ENCODE data around the gene JAM3. TPM values are rescaled to one million over a fixed set of nuclear protein-coding genes. Genes with fewer than 3 reads are reported as not detected.

The JAM3 gene
- polyA plus RNA-seq, 1 of the 3 experiments (the other 2 are of a cell fraction) = 56.8 TPM

DNA sequence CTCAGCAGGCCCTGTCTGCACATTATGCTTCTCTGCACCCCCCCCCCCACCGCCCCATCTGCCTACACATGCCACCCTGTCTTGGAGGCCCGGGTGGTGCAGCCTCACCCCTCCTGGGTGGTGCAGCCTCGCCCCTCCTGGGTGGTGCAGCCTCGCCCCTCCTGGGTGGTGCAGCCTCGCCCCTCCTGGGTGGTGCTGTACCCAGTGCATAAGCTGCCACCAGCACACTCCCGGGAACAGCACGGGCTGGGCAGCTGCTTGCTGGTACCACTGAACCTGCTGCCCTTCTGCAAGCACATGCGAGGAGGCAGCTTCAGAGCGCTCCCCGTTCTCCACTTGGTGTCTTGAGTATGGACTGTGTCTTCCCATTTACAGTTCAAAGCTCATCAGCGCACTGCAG lies 85.6 kb downstream of the JAM3 start:
- 93% methylated on average over 5 of the region's 11 CpGs for WGBS (ENCODE audit: low lambda C conversion rate)
- Histone ChIP-seq H3K9ac (no peak overlapping the region), H3K27me3 (ENCODE audit: insufficient read depth) (no peaks in the 10 kb centered on the region), H4K20me1 (ENCODE audit: insufficient read depth) (no peaks in the 10 kb centered on the region), H3K9me2 (no peaks in the 10 kb centered on the region), H2AFZ (ENCODE audit: low read depth) (no peak overlapping the region), H3K9me3 (no peaks in the 10 kb centered on the region), H3K36me3 (replicated peaks in 1 of 2; ENCODE audit: control insufficient read depth in 1 of 2, insufficient read depth in 2 of 2, low read length in 1 of 2) (peaks cover 11 to 96% of the 10 kb centered on the region in 2 experiments), H3K27ac (ENCODE audit: low read depth in 2 of 2, low read length in 1 of 2) (no peak overlapping the region), H3K79me2 (ENCODE audit: insufficient read depth) (no peaks in the 10 kb centered on the region), H3K4me1 (ENCODE audit: control insufficient read depth in 1 of 2, insufficient read depth in 2 of 2, low read depth in 1 of 2, low read length in 1 of 2) (no peaks in the 10 kb centered on the region; a peak in 1 of 4 replicates), H3K4me3 (ENCODE audit: low read depth in 2 of 2, low read length in 1 of 2) (no peak overlapping the region), H3F3A (replicated peaks; ENCODE audit: insufficient read depth) (no peaks in the 10 kb centered on the region), H3K4me2 (no peak overlapping the region)
- POLR2A ChIA-PET = interaction anchor here (1.0 kb wide), 1 partner anchor 11 kb away, joined by 4 read pairs; no protein-coding TSS in a partner anchor
- DNase-seq = no peak
- CTCF ChIA-PET = interaction anchor here (1.1 kb wide), 1 partner anchor 14 kb away, joined by 5 read pairs; no protein-coding TSS in a partner anchor
- TF ChIP-seq SIN3A (IDR thresholded peaks at IDR 0.05; ENCODE audit: borderline replicate concordance, low read depth, low read length) (no peak), GATA2 (CRISPR knock-in tag; IDR thresholded peaks at IDR 0.05) (no peak), EZH2phosphoT487 (IDR thresholded peaks at IDR 0.05; ENCODE audit: borderline replicate concordance, low read depth) (no peak), GABPA (IDR thresholded peaks at IDR 0.05; ENCODE audit: low read depth) (no peak), FOXM1 (IDR thresholded peaks at IDR 0.05; ENCODE audit: low read depth) (no peak), EP300 (IDR thresholded peaks at IDR 0.05; ENCODE audit: borderline replicate concordance in 1 of 2, low read depth in 1 of 2, low read length in 1 of 2) (no peak), TEAD4 (IDR thresholded peaks at IDR 0.05; ENCODE audit: borderline replicate concordance, insufficient read depth) (no peak)
- TF ChIP-seq, protein P1, sequence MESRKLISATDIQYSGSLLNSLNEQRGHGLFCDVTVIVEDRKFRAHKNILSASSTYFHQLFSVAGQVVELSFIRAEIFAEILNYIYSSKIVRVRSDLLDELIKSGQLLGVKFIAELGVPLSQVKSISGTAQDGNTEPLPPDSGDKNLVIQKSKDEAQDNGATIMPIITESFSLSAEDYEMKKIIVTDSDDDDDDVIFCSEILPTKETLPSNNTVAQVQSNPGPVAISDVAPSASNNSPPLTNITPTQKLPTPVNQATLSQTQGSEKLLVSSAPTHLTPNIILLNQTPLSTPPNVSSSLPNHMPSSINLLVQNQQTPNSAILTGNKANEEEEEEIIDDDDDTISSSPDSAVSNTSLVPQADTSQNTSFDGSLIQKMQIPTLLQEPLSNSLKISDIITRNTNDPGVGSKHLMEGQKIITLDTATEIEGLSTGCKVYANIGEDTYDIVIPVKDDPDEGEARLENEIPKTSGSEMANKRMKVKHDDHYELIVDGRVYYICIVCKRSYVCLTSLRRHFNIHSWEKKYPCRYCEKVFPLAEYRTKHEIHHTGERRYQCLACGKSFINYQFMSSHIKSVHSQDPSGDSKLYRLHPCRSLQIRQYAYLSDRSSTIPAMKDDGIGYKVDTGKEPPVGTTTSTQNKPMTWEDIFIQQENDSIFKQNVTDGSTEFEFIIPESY (IDR thresholded peaks at IDR 0.05; ENCODE audit: borderline replicate concordance, low read depth) = no peak
- TF ChIP-seq, protein P2, sequence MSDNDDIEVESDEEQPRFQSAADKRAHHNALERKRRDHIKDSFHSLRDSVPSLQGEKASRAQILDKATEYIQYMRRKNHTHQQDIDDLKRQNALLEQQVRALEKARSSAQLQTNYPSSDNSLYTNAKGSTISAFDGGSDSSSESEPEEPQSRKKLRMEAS (IDR thresholded peaks at IDR 0.05; ENCODE audit: low read depth) = no peak
- TF ChIP-seq, protein P3, sequence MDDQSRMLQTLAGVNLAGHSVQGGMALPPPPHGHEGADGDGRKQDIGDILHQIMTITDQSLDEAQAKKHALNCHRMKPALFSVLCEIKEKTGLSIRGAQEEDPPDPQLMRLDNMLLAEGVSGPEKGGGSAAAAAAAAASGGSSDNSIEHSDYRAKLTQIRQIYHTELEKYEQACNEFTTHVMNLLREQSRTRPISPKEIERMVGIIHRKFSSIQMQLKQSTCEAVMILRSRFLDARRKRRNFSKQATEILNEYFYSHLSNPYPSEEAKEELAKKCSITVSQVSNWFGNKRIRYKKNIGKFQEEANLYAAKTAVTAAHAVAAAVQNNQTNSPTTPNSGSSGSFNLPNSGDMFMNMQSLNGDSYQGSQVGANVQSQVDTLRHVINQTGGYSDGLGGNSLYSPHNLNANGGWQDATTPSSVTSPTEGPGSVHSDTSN (IDR thresholded peaks at IDR 0.05) = no peak

DNA sequence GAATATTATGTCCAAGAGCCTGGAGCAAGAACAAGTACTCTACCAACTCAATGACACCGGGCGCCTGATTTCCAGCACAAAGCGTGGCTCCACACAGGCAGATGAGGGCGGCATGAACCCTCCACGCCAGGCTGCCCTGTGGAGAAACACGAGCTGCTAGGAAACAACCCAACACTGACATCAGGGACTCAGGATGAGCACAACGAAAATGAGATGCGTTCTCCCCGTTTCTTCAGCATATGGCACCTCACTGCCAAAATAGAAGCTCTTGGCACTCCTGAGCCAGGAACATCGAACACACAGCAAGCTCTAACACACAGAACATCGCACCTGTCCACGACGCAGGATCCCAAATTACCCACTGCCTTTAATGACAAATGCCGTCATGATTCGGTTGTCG lies 86.6 kb downstream of the JAM3 start:
- CTCF ChIA-PET = no interaction called here
- Histone ChIP-seq H3F3A (replicated peaks; ENCODE audit: insufficient read depth) (no peaks in the 10 kb centered on the region), H3K9me2 (no peaks in the 10 kb centered on the region), H3K36me3 (replicated peaks in 1 of 2; ENCODE audit: control insufficient read depth in 1 of 2, insufficient read depth in 2 of 2, low read length in 1 of 2) (peaks cover 6 to 96% of the 10 kb centered on the region in 2 experiments), H3K27me3 (ENCODE audit: insufficient read depth) (no peaks in the 10 kb centered on the region), H2AFZ (ENCODE audit: low read depth) (no peak overlapping the region), H3K4me1 (ENCODE audit: control insufficient read depth in 1 of 2, insufficient read depth in 2 of 2, low read depth in 1 of 2, low read length in 1 of 2) (no peaks in the 10 kb centered on the region), H3K27ac (ENCODE audit: low read depth in 2 of 2, low read length in 1 of 2) (no peak overlapping the region), H3K79me2 (ENCODE audit: insufficient read depth) (no peaks in the 10 kb centered on the region), H4K20me1 (ENCODE audit: insufficient read depth) (no peaks in the 10 kb centered on the region), H3K4me3 (ENCODE audit: low read depth in 2 of 2, low read length in 1 of 2) (no peak overlapping the region), H3K4me2 (no peak overlapping the region), H3K9ac (no peak overlapping the region), H3K9me3 (no peaks in the 10 kb centered on the region)
- POLR2A ChIA-PET = no interaction called here
- WGBS (ENCODE audit: low lambda C conversion rate) = 92% methylated on average over 12 of the region's 16 CpGs
- no peak for DNase-seq
- TF ChIP-seq GABPA (IDR thresholded peaks at IDR 0.05; ENCODE audit: low read depth) (no peak), GATA2 (CRISPR knock-in tag; IDR thresholded peaks at IDR 0.05) (no peak), EP300 (IDR thresholded peaks at IDR 0.05; ENCODE audit: borderline replicate concordance in 1 of 2, low read depth in 1 of 2, low read length in 1 of 2) (no peak), MXI1 (IDR thresholded peaks at IDR 0.05; ENCODE audit: low read depth, low read length) (no peak), SMC3 (IDR thresholded peaks at IDR 0.05; ENCODE audit: low read depth, low read length) (no peak), CHD2 (IDR thresholded peaks at IDR 0.05; ENCODE audit: low read length, partially characterized antibody) (no peak), JUND (IDR thresholded peaks at IDR 0.05) (no peak), NRF1 (IDR thresholded peaks at IDR 0.05; ENCODE audit: low read depth, low read length) (no peak), EZH2phosphoT487 (IDR thresholded peaks at IDR 0.05; ENCODE audit: borderline replicate concordance, low read depth) (no peak), RCOR1 (IDR thresholded peaks at IDR 0.05; ENCODE audit: low read length) (no peak), RXRA (IDR thresholded peaks at IDR 0.05; ENCODE audit: borderline replicate concordance, low read depth) (no peak), TCF12 (IDR thresholded peaks at IDR 0.05) (no peak), FOSL2 (IDR thresholded peaks at IDR 0.05; ENCODE audit: borderline replicate concordance, low read depth) (no peak), NFIC (IDR thresholded peaks at IDR 0.05; ENCODE audit: borderline replicate concordance) (no peak)
- TF ChIP-seq, protein P4, sequence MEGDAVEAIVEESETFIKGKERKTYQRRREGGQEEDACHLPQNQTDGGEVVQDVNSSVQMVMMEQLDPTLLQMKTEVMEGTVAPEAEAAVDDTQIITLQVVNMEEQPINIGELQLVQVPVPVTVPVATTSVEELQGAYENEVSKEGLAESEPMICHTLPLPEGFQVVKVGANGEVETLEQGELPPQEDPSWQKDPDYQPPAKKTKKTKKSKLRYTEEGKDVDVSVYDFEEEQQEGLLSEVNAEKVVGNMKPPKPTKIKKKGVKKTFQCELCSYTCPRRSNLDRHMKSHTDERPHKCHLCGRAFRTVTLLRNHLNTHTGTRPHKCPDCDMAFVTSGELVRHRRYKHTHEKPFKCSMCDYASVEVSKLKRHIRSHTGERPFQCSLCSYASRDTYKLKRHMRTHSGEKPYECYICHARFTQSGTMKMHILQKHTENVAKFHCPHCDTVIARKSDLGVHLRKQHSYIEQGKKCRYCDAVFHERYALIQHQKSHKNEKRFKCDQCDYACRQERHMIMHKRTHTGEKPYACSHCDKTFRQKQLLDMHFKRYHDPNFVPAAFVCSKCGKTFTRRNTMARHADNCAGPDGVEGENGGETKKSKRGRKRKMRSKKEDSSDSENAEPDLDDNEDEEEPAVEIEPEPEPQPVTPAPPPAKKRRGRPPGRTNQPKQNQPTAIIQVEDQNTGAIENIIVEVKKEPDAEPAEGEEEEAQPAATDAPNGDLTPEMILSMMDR (IDR thresholded peaks at IDR 0.05) = no peak
- TF ChIP-seq, protein P2 (IDR thresholded peaks at IDR 0.05; ENCODE audit: low read depth) = no peak
- TF ChIP-seq, protein P5, sequence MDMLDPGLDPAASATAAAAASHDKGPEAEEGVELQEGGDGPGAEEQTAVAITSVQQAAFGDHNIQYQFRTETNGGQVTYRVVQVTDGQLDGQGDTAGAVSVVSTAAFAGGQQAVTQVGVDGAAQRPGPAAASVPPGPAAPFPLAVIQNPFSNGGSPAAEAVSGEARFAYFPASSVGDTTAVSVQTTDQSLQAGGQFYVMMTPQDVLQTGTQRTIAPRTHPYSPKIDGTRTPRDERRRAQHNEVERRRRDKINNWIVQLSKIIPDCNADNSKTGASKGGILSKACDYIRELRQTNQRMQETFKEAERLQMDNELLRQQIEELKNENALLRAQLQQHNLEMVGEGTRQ (IDR thresholded peaks at IDR 0.05; ENCODE audit: borderline replicate concordance, low read depth, low read length) = no peak
